ENCODE results near the gene STK16. TPM values are rescaled to one million over a fixed set of nuclear protein-coding genes. Genes with fewer than 3 reads are reported as not detected.

The STK16 gene
- total RNA-seq, 2 experiments from 2014 or later: 11.2 to 14.1 TPM

GRCh38 chr2:219206328-219207133 lies 38.7 kb upstream of the STK16 start, which contains the start of gene ZFAND2B:
TSS of gene ZFAND2B (plus strand) at chr2:219206782. CDS start at chr2:219206988, 206 bp downstream.
- intact Hi-C loops (cut with DNase I, micrococcal nuclease): loop anchor here (1.0 to 10.0 kb wide), 6 partner anchors 28 to 338 kb away; partner anchors contain the start of genes CHPF (in 1 of the 2), DNAJB2 (in 1 of the 2), DNPEP (in 1 of the 2) and RETREG2 (in 1 of the 2)
- POLR2A ChIA-PET: interaction anchor here (0.6 to 4.8 kb wide), 22 partner anchors 8 to 182 kb away, joined by 3 to 139 read pairs (median 12); partner anchors contain the start of genes ABCB6, ANKZF1, ATG9A and CNPPD1
- peaks cover 53% of the 10 kb centered on the region for H3K4me1 ChIP-seq (ENCODE audit: insufficient read depth, low read length)

GRCh38 chr2:219207134-219207883 lies 38.0 kb upstream of the STK16 start:
- CTCF ChIA-PET: interaction anchor here (1.2 to 4.2 kb wide), 6 partner anchors 14 to 227 kb away, joined by 3 to 32 read pairs (median 8); partner anchors contain the start of genes CNPPD1 and NHEJ1
- H3K9me3 Mint-ChIP-seq: no peaks in the 10 kb centered on the region
- peak overlapping the region; percentile 90 for H3K4me3 Mint-ChIP-seq
- Histone ChIP-seq H3K27me3 (ENCODE audit: control insufficient read depth in 1 of 2, insufficient read depth in 2 of 2, low read length in 2 of 2) (no peaks in the 10 kb centered on the region), H3K4me1 (ENCODE audit: insufficient read depth, low read length) (peaks cover 53% of the 10 kb centered on the region), H3K9me3 (ENCODE audit: control insufficient read depth in 1 of 2, insufficient read depth in 1 of 2, low read length in 2 of 2) (no peaks in the 10 kb centered on the region), H3K36me3 (ENCODE audit: insufficient read depth, low read length) (peaks cover 21% of the 10 kb centered on the region), H3K27ac (ENCODE audit: low read depth in 1 of 2, low read length in 2 of 2) (peak overlapping the region; percentile 87 to 89), H3K4me3 (ENCODE audit: low read length) (peak overlapping the region; percentile 69)
- peaks cover 26% of the 10 kb centered on the region for H3K36me3 Mint-ChIP-seq (ENCODE audit: low read depth)
- peak overlapping the region; percentile 93 for H3K27ac Mint-ChIP-seq
- POLR2A ChIA-PET: interaction anchor here (0.6 to 4.8 kb wide), 17 partner anchors 11 to 88 kb away, joined by 3 to 139 read pairs (median 13); partner anchors contain the start of genes ABCB6, ANKZF1, ATG9A and CNPPD1
- DNase-seq (peak in 1 of 14 experiments; percentile 17), ATAC-seq (ENCODE audit: poor library complexity) (no peak)
- H3K4me1 Mint-ChIP-seq (ENCODE audit: low read depth): peaks cover 47% of the 10 kb centered on the region
- no peak for TF ChIP-seq CTCF (IDR thresholded peaks at IDR 0.05)
- intact Hi-C loops (cut with DNase I, micrococcal nuclease): loop anchor here in 1 of 2 experiments (10.0 kb wide), 2 partner anchors 177 to 337 kb away; partner anchors contain the start of genes CHPF, DNPEP and TMEM198
- no peaks in the 10 kb centered on the region for H3K27me3 Mint-ChIP-seq

More at GRCh38 chr2:219206328-219207133, 38.7 kb upstream of the STK16 start, which contains the start of gene ZFAND2B:
- H3K27me3 Mint-ChIP-seq: no peaks in the 10 kb centered on the region
- peak within 1 kb of the TSS; percentile 89 to 90 for H3K27ac ChIP-seq (ENCODE audit: low read depth in 1 of 2, low read length in 2 of 2)
- H3K36me3 ChIP-seq (ENCODE audit: insufficient read depth, low read length): peaks cover 21% of the 10 kb centered on the region
- no peak for TF ChIP-seq CTCF (IDR thresholded peaks at IDR 0.05)
- peak; percentile 88 to 98 (median 95) for DNase-seq
- peak within 1 kb of the TSS; percentile 69 for H3K4me3 ChIP-seq (ENCODE audit: low read length)
- peaks cover 45% of the 10 kb centered on the region for H3K4me1 Mint-ChIP-seq (ENCODE audit: low read depth)
- ATAC-seq (ENCODE audit: poor library complexity): peak; percentile 93
- CTCF ChIA-PET: interaction anchor here (0.9 to 4.2 kb wide), 10 partner anchors 13 to 226 kb away, joined by 3 to 32 read pairs (median 5); partner anchors contain the start of genes CNPPD1, DNPEP and NHEJ1
- H3K9me3 ChIP-seq (ENCODE audit: control insufficient read depth in 1 of 2, insufficient read depth in 1 of 2, low read length in 2 of 2): no peaks in the 10 kb centered on the region
- no peaks in the 10 kb centered on the region for H3K9me3 Mint-ChIP-seq
- H3K36me3 Mint-ChIP-seq (ENCODE audit: low read depth): peaks cover 26% of the 10 kb centered on the region
- H3K27me3 ChIP-seq (ENCODE audit: control insufficient read depth in 1 of 2, insufficient read depth in 2 of 2, low read length in 2 of 2): no peaks in the 10 kb centered on the region
- peak within 1 kb of the TSS; percentile 90 for H3K4me3 Mint-ChIP-seq
- H3K27ac Mint-ChIP-seq: peak within 1 kb of the TSS; percentile 93
